ENCODE measurements around the gene TLK2.
"Not testable (repeated sequence)": the region's sequence is repeated elsewhere in the genome, so short reads cannot be mapped to it uniquely, and the experiment has no call there.

TLK2 gene

GRCh38 chr17:62478424-62478879 is at the start of gene TLK2:
TLK2 (plus strand) TSS chr17:62478825; CDS start chr17:62481126, 2,301 bp downstream.
- DNase-seq (ENCODE audit: low spot score): peak; percentile 91

DNA sequence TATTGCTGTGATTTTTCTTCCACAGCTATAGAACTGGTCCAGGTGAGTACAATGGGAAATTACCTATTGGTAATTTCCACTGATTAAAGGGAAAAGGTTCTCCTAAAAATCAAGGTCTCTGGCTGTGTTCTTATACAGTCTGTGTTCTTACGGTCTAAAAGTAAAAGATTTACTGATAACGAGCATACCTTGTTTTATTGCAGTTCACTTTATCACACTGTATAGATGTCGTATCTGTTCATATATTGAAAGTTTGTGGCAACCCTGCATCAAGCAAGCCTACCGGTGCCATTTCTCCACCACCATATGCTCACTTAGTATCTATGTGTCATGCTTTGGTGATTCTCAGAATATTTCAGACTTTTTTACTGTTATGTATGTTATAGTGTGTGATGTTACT is 43.4 kb upstream of the TLK2 start:
- DNase-seq (ENCODE audit: low spot score): not testable (repeated sequence)

GRCh38 chr17:62441181-62441580 is 37.4 kb upstream of the TLK2 start:
- DNase-seq (ENCODE audit: low spot score): not testable (repeated sequence)

GRCh38 chr17:62444063-62444462 is 34.6 kb upstream of the TLK2 start:
- no peak for DNase-seq (ENCODE audit: low spot score)

DNA sequence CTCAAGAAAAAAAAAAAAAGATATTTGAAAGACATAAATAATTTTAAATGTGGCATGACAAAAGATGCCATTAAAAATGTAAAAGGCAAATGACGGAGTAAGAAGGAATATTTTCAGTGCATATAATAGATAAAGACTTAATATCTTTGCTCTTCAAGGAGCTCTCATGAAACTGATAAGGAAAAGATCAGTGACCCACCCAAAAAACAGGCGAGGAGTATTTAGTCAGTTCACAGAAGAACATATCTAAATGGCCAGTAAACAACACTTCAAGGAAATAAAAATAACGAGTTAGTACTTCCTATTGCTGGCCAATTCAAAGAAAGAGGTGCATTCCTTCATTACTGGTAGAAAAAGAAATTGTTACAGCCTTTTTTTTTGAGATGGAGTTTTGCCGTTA is 32.8 kb upstream of the TLK2 start:
- not testable (repeated sequence) for DNase-seq (ENCODE audit: low spot score)

- not testable (repeated sequence) for DNase-seq (ENCODE audit: low spot score)
Observed at GRCh38 chr17:62452195-62452594, 26.4 kb upstream of the TLK2 start.

- not testable (repeated sequence) for DNase-seq (ENCODE audit: low spot score)
Observed at GRCh38 chr17:62453041-62453440, 25.6 kb upstream of the TLK2 start.

DNA sequence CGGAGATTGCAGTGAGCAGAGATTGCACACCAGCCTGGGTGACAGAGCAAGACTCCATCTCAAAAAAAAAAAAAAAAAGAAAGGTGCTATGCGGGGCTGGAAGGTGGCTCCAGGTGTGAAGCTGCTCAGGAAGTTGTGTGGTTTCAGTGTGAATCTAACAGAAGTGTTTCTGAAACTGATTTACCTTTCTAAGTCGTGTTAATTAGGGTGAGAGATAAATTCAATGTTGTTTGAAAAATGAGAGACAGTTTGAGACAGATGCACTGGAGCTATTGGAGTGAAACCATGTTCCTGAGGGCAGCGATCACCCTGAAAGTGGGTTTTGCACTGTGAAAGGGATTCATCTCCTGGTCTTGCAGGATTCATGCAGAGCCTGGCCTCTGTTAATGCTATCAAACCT is 25.0 kb upstream of the TLK2 start:
- DNase-seq (ENCODE audit: low spot score): peak; percentile 17

GRCh38 chr17:62454111-62454510 is 24.5 kb upstream of the TLK2 start:
- DNase-seq (ENCODE audit: low spot score): peak; percentile 34

GRCh38 chr17:62456016-62456415 is 22.6 kb upstream of the TLK2 start:
- DNase-seq (ENCODE audit: low spot score): no peak

GRCh38 chr17:62458483-62458882 is 20.1 kb upstream of the TLK2 start:
- not testable (repeated sequence) for DNase-seq (ENCODE audit: low spot score)

DNA sequence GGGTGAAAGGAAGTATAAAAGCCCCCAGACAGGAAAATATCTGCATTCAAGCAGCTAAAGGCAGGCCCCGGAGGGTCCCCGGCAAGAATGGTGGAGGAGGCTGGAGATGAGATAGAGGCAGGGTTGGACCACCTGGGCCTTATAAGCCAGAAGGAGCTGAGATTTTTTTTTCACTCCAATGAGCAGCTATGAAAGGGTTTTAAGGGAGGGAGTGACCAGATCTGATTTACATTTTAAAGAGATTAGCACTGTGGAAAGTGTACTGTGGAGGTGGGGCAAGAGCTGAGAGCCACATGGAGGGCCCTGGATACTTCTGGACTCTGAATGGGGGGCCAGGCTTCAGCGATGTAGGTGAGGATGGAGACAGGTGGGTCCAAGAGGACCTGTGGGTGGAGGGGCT is 14.2 kb upstream of the TLK2 start:
- not testable (repeated sequence) for DNase-seq (ENCODE audit: low spot score)

- not testable (repeated sequence) for DNase-seq (ENCODE audit: low spot score)
Observed at GRCh38 chr17:62465271-62465670, 13.4 kb upstream of the TLK2 start.

- DNase-seq (ENCODE audit: low spot score): not testable (repeated sequence)
Observed at GRCh38 chr17:62470666-62471379, 7.8 kb upstream of the TLK2 start.

- DNase-seq (ENCODE audit: low spot score): not testable (repeated sequence)
Observed at GRCh38 chr17:62471380-62471880, 7.2 kb upstream of the TLK2 start.

- DNase-seq (ENCODE audit: low spot score): not testable (repeated sequence)
Observed at GRCh38 chr17:62473030-62473982, 5.3 kb upstream of the TLK2 start.

DNA sequence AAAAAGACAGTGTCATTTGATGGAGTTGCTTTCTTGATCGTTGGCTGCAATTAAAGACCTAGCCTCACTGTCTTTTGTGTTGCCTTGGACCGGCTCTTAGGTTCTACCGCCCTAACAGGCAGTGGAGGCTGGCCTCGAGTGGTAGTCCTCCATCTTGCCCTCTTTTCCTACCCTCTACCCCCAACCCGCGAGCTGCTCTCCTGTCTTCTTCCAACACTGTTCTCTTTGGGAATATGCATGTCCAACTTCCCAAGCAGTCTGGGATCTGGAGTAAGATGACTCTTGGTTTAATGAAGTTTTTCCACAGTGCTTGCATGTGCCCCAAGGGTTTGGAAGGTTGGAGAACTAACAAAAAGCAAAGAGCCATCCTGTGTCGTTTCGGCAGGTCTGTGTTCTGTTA is 1.5 kb upstream of the TLK2 start:
- DNase-seq (ENCODE audit: low spot score): not testable (repeated sequence)

DNA sequence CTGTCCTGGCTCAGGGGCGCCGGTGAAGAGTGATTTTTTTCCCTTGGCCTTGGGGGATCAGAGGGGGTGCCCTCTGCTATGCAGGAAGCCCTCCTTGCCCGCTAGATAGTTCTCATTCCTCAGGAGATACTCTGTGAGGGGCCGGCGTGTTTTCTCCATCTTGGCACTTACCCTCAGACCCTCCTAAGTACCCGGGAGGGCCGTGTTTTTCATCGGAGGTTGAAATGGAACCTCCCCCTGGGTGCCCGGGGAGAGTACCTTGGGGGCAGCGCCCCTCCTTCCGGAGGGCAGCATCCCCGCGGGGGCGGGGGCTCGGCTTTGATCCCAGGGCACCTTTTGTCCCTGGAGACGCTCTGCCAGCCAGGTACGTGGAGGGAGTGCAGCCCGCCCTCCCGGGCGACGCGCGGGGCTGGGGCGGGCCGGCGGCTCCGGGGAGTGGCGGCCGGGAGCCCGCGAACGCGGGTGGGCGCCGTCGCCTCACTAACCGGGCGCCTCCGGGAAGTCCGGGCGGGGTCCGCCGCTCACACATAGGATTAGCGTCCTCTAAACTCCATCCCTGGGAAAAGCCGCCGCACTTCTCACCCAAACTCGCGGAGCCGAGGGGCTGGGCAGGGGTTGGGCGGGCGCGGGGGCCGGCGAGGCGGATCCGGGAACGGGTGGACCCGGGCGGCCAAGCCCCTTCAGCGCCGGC is 762 bp upstream of the TLK2 start:
- DNase-seq (ENCODE audit: low spot score): peak; percentile 59

GRCh38 chr17:62478880-62479638 is 434 bp downstream of the TLK2 start:
- peak; percentile 26 for DNase-seq (ENCODE audit: low spot score)

DNA sequence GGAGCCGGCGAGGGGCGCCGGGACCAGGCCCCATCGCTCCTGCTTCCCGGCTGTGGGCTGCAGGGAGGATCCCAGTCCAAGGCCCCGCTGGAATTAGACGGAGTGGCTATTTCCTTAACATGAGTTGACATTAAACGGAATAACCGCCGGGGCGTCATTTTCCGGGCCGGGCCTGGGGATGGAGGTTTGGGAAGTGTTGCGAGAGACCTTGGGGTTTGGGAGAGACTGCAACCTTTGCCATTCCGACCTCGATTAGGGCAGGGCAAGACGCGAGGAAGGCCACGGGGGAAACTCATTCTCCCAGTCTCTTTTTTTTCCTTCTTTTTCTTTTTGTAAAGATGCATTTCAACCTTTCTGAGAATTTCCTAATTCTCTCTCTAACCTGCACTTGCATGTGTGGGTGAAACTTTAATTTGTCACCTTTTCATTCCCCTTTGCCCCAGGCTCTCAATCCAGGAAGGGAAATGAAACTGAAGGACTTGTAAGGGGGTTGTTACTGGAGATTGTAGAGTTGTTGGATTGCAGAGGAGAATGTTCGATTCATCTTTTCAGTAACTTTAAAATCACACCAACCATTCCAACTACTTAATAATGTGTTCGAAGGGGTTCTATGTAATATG is 1.1 kb downstream of the TLK2 start:
- not testable (repeated sequence) for DNase-seq (ENCODE audit: low spot score)

- not testable (repeated sequence) for DNase-seq (ENCODE audit: low spot score)
Observed at GRCh38 chr17:62482553-62482952, 3.9 kb downstream of the TLK2 start.
